ENCODE results near the gene SPATA13.
"Not testable (repeated sequence)": the region's sequence is repeated elsewhere in the genome, so short reads cannot be mapped to it uniquely, and the experiment has no call there.

SPATA13 gene

DNA sequence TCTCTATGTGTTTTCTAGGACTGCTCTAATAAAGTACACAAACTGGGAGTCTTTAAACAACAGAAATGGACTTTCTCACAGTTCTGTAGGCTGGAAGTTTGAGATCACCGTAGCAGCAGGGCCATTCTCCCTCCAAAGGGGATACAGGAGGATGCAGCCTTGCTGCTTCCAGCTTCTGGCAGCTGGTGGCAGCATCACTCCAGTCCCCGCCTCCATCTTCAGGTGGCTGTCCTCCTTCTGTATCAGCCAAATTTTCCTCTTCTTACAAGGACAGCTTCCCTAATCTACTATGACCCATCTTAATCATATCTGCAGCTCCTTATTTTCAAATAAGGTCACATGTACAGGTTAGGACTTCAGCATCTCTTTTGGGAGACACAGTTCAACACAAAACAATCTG lies 161.9 kb downstream of the SPATA13 start:
- H3K4me3 ChIP-seq (ENCODE audit: low read depth, low read length); H3K4me1 ChIP-seq (ENCODE audit: control insufficient read depth, insufficient read depth, low read length); H3K27ac ChIP-seq (ENCODE audit: extremely low read depth, low read depth, low read length); H3K36me3 ChIP-seq (ENCODE audit: control insufficient read depth in 2 of 2, insufficient read depth in 1 of 2, low read length in 2 of 2); POLR2A ChIA-PET; H3K9me3 ChIP-seq (ENCODE audit: control insufficient read depth, insufficient read depth, low read depth, low read length): not testable (repeated sequence)
- TF ChIP-seq, protein P1, sequence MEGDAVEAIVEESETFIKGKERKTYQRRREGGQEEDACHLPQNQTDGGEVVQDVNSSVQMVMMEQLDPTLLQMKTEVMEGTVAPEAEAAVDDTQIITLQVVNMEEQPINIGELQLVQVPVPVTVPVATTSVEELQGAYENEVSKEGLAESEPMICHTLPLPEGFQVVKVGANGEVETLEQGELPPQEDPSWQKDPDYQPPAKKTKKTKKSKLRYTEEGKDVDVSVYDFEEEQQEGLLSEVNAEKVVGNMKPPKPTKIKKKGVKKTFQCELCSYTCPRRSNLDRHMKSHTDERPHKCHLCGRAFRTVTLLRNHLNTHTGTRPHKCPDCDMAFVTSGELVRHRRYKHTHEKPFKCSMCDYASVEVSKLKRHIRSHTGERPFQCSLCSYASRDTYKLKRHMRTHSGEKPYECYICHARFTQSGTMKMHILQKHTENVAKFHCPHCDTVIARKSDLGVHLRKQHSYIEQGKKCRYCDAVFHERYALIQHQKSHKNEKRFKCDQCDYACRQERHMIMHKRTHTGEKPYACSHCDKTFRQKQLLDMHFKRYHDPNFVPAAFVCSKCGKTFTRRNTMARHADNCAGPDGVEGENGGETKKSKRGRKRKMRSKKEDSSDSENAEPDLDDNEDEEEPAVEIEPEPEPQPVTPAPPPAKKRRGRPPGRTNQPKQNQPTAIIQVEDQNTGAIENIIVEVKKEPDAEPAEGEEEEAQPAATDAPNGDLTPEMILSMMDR (tag by site-specific recombination; IDR thresholded peaks at IDR 0.05): peak; percentile 38
- peak; percentile 41 for TF ChIP-seq ZNF654 (tag by site-specific recombination; IDR thresholded peaks at IDR 0.05; ENCODE audit: low read depth)
- CTCF ChIA-PET: interaction anchor here (1.6 kb wide), 1 partner anchor 235 kb away, joined by 10 read pairs; no protein-coding TSS in a partner anchor

DNA sequence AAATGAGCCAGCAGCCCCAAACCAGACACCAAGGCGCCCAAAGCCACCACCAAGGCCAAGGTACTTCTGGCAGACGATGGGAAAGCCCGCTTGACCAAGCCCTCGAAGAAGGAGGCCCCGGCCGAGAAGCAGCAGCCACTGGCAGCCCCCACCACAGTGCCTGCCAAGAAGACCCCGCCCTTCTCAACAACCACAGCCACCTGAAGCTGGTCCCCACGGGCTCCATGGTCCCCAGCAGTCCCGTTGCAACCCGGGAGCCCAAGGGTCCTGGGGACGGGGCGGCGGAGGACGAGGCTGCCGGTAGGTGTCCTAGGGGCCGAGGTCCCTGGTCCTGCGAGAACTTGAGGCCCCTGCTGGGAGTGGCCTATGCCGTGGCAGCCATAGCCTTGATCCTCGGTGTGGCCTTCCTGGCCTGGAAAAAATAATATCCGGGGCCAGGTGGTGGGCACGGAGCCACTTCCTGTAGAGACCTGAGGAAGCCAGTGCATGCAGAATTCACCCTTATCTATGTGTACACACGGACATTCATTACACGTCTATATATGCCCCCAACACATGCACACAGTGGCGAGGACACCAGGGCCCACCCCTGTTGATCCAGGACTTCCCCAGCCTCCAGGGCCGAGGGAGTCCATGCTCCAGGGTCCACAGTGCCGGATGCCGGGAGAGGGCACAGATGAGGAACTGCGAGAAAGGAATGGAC lies 162.7 kb downstream of the SPATA13 start:
- Histone ChIP-seq H3K4me3 (ENCODE audit: low read depth, low read length) (no peak overlapping the region), H3K4me1 (ENCODE audit: control insufficient read depth, insufficient read depth, low read length) (no peaks in the 10 kb centered on the region), H3K27ac (ENCODE audit: extremely low read depth, low read depth, low read length) (no peak overlapping the region), H3K36me3 (ENCODE audit: control insufficient read depth in 2 of 2, insufficient read depth in 1 of 2, low read length in 2 of 2) (no peaks in the 10 kb centered on the region), H3K9me3 (ENCODE audit: control insufficient read depth, insufficient read depth, low read depth, low read length) (no peaks in the 10 kb centered on the region)
- ChIA-PET CTCF (interaction anchor here (1.6 kb wide), 1 partner anchor 235 kb away, joined by 10 read pairs; no protein-coding TSS in a partner anchor), POLR2A (no interaction called here)
- TF ChIP-seq ZNF629 (tag by site-specific recombination; IDR thresholded peaks at IDR 0.05) (no peak), ZNF146 (tag by site-specific recombination; IDR thresholded peaks at IDR 0.05) (no peak), ZBTB8A (tag by site-specific recombination; IDR thresholded peaks at IDR 0.05) (no peak), ZNF19 (tag by site-specific recombination; IDR thresholded peaks at IDR 0.05; ENCODE audit: low read depth) (no peak), ZNF585B (tag by site-specific recombination; IDR thresholded peaks at IDR 0.05) (no peak), ZNF600 (tag by site-specific recombination; IDR thresholded peaks at IDR 0.05) (no peak), KLF1 (tag by site-specific recombination; IDR thresholded peaks at IDR 0.05) (no peak), ZXDB (tag by site-specific recombination; IDR thresholded peaks at IDR 0.05) (no peak), ZNF433 (tag by site-specific recombination; IDR thresholded peaks at IDR 0.05; ENCODE audit: low read depth) (no peak), HOXA7 (CRISPR knock-in tag; IDR thresholded peaks at IDR 0.05; ENCODE audit: borderline replicate concordance) (no peak), ZNF792 (tag by site-specific recombination; IDR thresholded peaks at IDR 0.05) (no peak), ZBTB17 (tag by site-specific recombination; IDR thresholded peaks at IDR 0.05) (no peak), ZSCAN23 (tag by site-specific recombination; IDR thresholded peaks at IDR 0.05) (no peak), MZF1 (tag by site-specific recombination; IDR thresholded peaks at IDR 0.05; ENCODE audit: borderline replicate concordance) (no peak)
- TF ChIP-seq, protein P2, sequence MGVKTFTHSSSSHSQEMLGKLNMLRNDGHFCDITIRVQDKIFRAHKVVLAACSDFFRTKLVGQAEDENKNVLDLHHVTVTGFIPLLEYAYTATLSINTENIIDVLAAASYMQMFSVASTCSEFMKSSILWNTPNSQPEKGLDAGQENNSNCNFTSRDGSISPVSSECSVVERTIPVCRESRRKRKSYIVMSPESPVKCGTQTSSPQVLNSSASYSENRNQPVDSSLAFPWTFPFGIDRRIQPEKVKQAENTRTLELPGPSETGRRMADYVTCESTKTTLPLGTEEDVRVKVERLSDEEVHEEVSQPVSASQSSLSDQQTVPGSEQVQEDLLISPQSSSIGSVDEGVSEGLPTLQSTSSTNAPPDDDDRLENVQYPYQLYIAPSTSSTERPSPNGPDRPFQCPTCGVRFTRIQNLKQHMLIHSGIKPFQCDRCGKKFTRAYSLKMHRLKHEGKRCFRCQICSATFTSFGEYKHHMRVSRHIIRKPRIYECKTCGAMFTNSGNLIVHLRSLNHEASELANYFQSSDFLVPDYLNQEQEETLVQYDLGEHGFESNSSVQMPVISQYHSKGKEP (tag by site-specific recombination; IDR thresholded peaks at IDR 0.05): no peak

DNA sequence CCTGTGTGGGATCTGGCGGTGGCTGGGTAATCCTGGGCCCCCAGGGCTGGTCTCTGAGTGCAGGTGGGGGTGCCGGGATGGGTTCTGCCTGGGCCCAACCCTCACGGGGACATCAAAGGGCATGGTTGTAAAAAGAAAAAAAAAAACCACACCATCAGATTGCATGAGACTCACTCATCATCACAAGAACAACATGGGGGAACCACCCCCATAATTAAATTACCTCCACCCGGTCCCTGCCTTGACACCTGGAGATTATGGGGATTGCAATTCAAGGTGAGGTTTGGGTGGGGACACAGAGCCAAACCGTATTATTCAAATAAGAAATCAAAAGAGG lies 163.2 kb downstream of the SPATA13 start:
- CTCF ChIA-PET: no interaction called here

DNA sequence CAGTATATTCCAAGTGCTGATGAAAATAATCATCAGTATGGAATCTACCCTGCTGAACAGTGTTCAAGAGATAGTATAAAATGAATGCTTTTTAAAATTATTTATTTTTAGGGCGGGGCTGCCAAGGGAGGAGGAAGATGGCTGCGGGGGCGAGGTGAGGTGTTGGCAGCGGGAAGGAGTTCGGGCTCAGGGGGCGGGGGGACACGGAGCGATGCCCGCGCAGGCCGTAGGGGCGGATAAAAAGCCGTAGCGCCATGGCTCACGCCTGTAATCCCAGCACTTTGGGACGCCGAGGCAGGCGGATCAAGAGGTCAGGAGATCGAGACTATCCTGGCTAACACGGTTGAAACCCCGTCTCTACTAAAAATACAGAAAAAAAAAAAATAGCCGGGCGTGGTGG lies 167.1 kb downstream of the SPATA13 start:
- H3K9me3 ChIP-seq (ENCODE audit: control insufficient read depth, insufficient read depth, low read depth, low read length); POLR2A ChIA-PET; H3K4me1 ChIP-seq (ENCODE audit: control insufficient read depth, insufficient read depth, low read length); H3K4me3 ChIP-seq (ENCODE audit: low read depth, low read length); H3K27ac ChIP-seq (ENCODE audit: extremely low read depth, low read depth, low read length); CTCF ChIA-PET; H3K36me3 ChIP-seq (ENCODE audit: control insufficient read depth in 2 of 2, insufficient read depth in 1 of 2, low read length in 2 of 2): not testable (repeated sequence)

More for the DNA sequence above, 163.2 kb downstream of the SPATA13 start:
- TF ChIP-seq ZNF138 (tag by site-specific recombination; IDR thresholded peaks at IDR 0.05; ENCODE audit: borderline replicate concordance): no peak
- no peak for TF ChIP-seq ZNF223 (tag by site-specific recombination; IDR thresholded peaks at IDR 0.05)
- no peak for TF ChIP-seq SP7 (tag by site-specific recombination; IDR thresholded peaks at IDR 0.05)
- no peak for TF ChIP-seq ZBTB17 (tag by site-specific recombination; IDR thresholded peaks at IDR 0.05)
- TF ChIP-seq KLF9 (tag by site-specific recombination; IDR thresholded peaks at IDR 0.05; ENCODE audit: low read depth): no peak
- no peak for TF ChIP-seq ZNF133 (tag by site-specific recombination; IDR thresholded peaks at IDR 0.05)
- TF ChIP-seq SCRT2 (tag by site-specific recombination; IDR thresholded peaks at IDR 0.05): no peak
- TF ChIP-seq ZNF558 (tag by site-specific recombination; IDR thresholded peaks at IDR 0.05): no peak
- no peak for TF ChIP-seq ZNF791 (tag by site-specific recombination; IDR thresholded peaks at IDR 0.05)
- no peak overlapping the region for H3K27ac ChIP-seq (ENCODE audit: extremely low read depth, low read depth, low read length)
- POLR2A ChIA-PET: no interaction called here
- H3K9me3 ChIP-seq (ENCODE audit: control insufficient read depth, insufficient read depth, low read depth, low read length): no peaks in the 10 kb centered on the region
- H3K4me1 ChIP-seq (ENCODE audit: control insufficient read depth, insufficient read depth, low read length): no peaks in the 10 kb centered on the region
- no peak overlapping the region for H3K4me3 ChIP-seq (ENCODE audit: low read depth, low read length)
- H3K36me3 ChIP-seq (ENCODE audit: control insufficient read depth in 2 of 2, insufficient read depth in 1 of 2, low read length in 2 of 2): no peaks in the 10 kb centered on the region

Measured in HEK293 (cell line).